K562 (cell line): ENCODE data around the gene MED15. TPM values are rescaled to one million over a fixed set of nuclear protein-coding genes. Genes with fewer than 3 reads are reported as not detected.
A peak's percentile ranks its signal among the peaks of the same experiment; 100 is the strongest.

Experiments
- ASH1L ChIP-seq: fragments of 450-650 bp; IDR thresholded peaks from 2 replicates; pipeline ENCODE4 v1.6.1; 2018; ENCODE audit warnings: borderline replicate concordance, mild to moderate bottlenecking, low read depth; ENCODE audit not compliant: partially characterized antibody
- CLOCK ChIP-seq: fragments of 250-450 bp; sonication (Bioruptor Pico); IDR thresholded peaks from 2 replicates; pipeline ENCODE4 v1.4.0; 2020; ENCODE audit warnings: mild to moderate bottlenecking, moderate library complexity, borderline replicate concordance
- ELF1 ChIP-seq: fragments of 200-800 bp; sonication (Bioruptor generic); IDR thresholded peaks from 2 replicates; pipeline ENCODE4 v1.6.1; 2016; ENCODE audit warnings: missing genetic modification characterization, missing compliant biosample characterization
- ELK3 ChIP-seq: fragments of 450-650 bp; formaldehyde crosslinking; IDR thresholded peaks from 2 replicates; pipeline ENCODE4 v1.4.0; 2020; ENCODE audit warnings: mild to moderate bottlenecking
- GTF3C2 ChIP-seq: IDR thresholded peaks from 3 replicates; pipeline ENCODE4 v1.6.1; 2011; ENCODE audit warnings: borderline replicate concordance, mild to moderate bottlenecking, moderate library complexity; ENCODE audit not compliant: insufficient read length; ENCODE audit errors: extremely low read depth
- HNRNPH1 ChIP-seq: fragments of 200-400 bp; formaldehyde crosslinking; optimal IDR thresholded peaks from 2 replicates; pipeline ENCODE3; 2017; ENCODE audit warnings: low read depth, mild to moderate bottlenecking, low read length, moderate library complexity
- ILK ChIP-seq: fragments of 450-650 bp; IDR thresholded peaks from 2 replicates; pipeline ENCODE4 v1.6.1; 2016; ENCODE audit warnings: missing genetic modification characterization, low read depth, mild to moderate bottlenecking, missing compliant biosample characterization, moderate library complexity, borderline replicate concordance
- MAFG ChIP-seq: fragments of 450-650 bp; conservative IDR thresholded peaks from 2 replicates; pipeline ENCODE4 v1.6.1; 2016; ENCODE audit warnings: missing genetic modification characterization, missing compliant biosample characterization
- MTF1 ChIP-seq: fragments of 250-450 bp; sonication (Bioruptor Pico); IDR thresholded peaks from 2 replicates; pipeline ENCODE4 v1.9.0; 2021; ENCODE audit warnings: moderate library complexity, mild to moderate bottlenecking, inconsistent platforms, borderline replicate concordance
- NEUROD1 ChIP-seq: fragments of 150-350 bp; IDR thresholded peaks from 2 replicates; pipeline ENCODE4 v1.6.1; 2014; ENCODE audit warnings: borderline replicate concordance, low read length, low read depth; ENCODE audit not compliant: partially characterized antibody
- PHF8 ChIP-seq: fragments of 200-600 bp; sonication (generic); IDR thresholded peaks from 2 replicates; pipeline ENCODE4 v1.6.1; 2012; ENCODE audit warnings: mixed run types, mild to moderate bottlenecking, inconsistent platforms, low read length, moderate library complexity, borderline replicate concordance
- POU5F1 ChIP-seq: fragments of 150-350 bp; IDR thresholded peaks from 2 replicates; pipeline ENCODE4 v1.6.1; 2014; ENCODE audit warnings: borderline replicate concordance, low read length, low read depth, mild to moderate bottlenecking; ENCODE audit not compliant: partially characterized antibody
- PYGO2 ChIP-seq: fragments of 450-650 bp; IDR thresholded peaks from 2 replicates; pipeline ENCODE4 v1.6.1; 2016; ENCODE audit warnings: mild to moderate bottlenecking, missing genetic modification characterization, moderate library complexity, missing compliant biosample characterization
- RFX5 ChIP-seq: IDR thresholded peaks from 2 replicates; pipeline ENCODE4 v1.6.1; 2011; ENCODE audit warnings: low read depth, mild to moderate bottlenecking, improper control_type of control experiment, low read length
- SFPQ ChIP-seq: fragments of 200-400 bp; formaldehyde crosslinking; IDR thresholded peaks from 2 replicates; pipeline ENCODE4 v1.6.1; 2017; ENCODE audit warnings: mild to moderate bottlenecking, low read depth, low read length, moderate library complexity
- SMARCA4 ChIP-seq: fragments of 450-650 bp; IDR thresholded peaks from 2 replicates; pipeline ENCODE4 v1.6.1; 2016
- ZNF133 ChIP-seq: fragments of 250-450 bp; sonication (Bioruptor Pico); IDR thresholded peaks from 2 replicates; pipeline ENCODE4 v1.4.0; 2020; ENCODE audit warnings: mild to moderate bottlenecking
- ZNF23 ChIP-seq: fragments of 250-450 bp; sonication (Bioruptor Pico); IDR thresholded peaks from 2 replicates; pipeline ENCODE4 v1.4.0; 2020; ENCODE audit warnings: mild to moderate bottlenecking
- ZNF408 ChIP-seq: fragments of 250-450 bp; sonication (Bioruptor Pico); IDR thresholded peaks from 2 replicates; pipeline ENCODE4 v1.4.0; 2020; ENCODE audit warnings: low read depth, mild to moderate bottlenecking, moderate library complexity
- ZNF507 ChIP-seq: conservative IDR thresholded peaks from 2 replicates; pipeline ENCODE4 v1.6.1; 2017; ENCODE audit warnings: missing genetic modification characterization, missing compliant biosample characterization
- polyA plus RNA-seq, 8 experiments: library from polyadenylated mRNA; depleted of rRNA in 4 of 8; stranded (reverse) in 5 of 8; unstranded in 3 of 8; fragments of >200 nt; fragmentation: Nextera tagmentation in 2 of 8; fragmentation: Illumina TruSeq in 1 of 8; extraction: Ambion mirVana in 2 of 8; extraction: Trizol in 1 of 8; gene quantifications; 2 replicates each; pipeline versions ENCODE4 v1.2.1 to v1.2.3, GENCODE V29; 2011 to 2014; ENCODE audit warnings: inconsistent platforms in 1 of 8, missing spikeins in 1 of 8
- total RNA-seq, 7 experiments: library from RNA; depleted of rRNA in 6 of 7; stranded (reverse); fragments of >200 nt in 6 of 7; fragmentation: Illumina TruSeq in 2 of 7; extraction: Trizol in 2 of 7; gene quantifications; 2 replicates each; pipeline versions ENCODE4 v1.2.1 to v1.2.3, GENCODE V29; 2011 to 2021; ENCODE audit warnings: low replicate concordance in 1 of 7

MED15 gene
- total and polyA plus RNA-seq, 9 of the 15 experiments (the other 6 are each of a cell fraction or from before 2014, with no cell fraction given), result 4.0 to 271 (median 60.1) TPM

GRCh38 chr22:20615021-20615420, 107.6 kb downstream of the MED15 start (continued):
- TF ChIP-seq GTF3C2, result no peak
- TF ChIP-seq SMARCA4, result peak; percentile 75
- TF ChIP-seq ELF1, result peak; percentile 22; the same call in 1 of the 2 replicates
- no peak for TF ChIP-seq ILK
- no peak for TF ChIP-seq ZNF507 (tag)
- no peak for TF ChIP-seq PYGO2 (tag)
- TF ChIP-seq NEUROD1, result no peak
- TF ChIP-seq SFPQ, result no peak
- TF ChIP-seq ASH1L, result no peak
- TF ChIP-seq MTF1, result no peak
- no peak for TF ChIP-seq PHF8
- no peak for TF ChIP-seq RFX5
- TF ChIP-seq ZNF133, result no peak
- no peak for TF ChIP-seq CLOCK (CRISPR knock-in tag)
- no peak for TF ChIP-seq POU5F1
- no peak for TF ChIP-seq HNRNPH1
- no peak for TF ChIP-seq MAFG (tag)
- TF ChIP-seq ZNF23 (CRISPR knock-in tag), result no peak
- no peak for TF ChIP-seq ZNF408 (CRISPR knock-in tag)
- no peak for TF ChIP-seq ELK3 (CRISPR knock-in tag)
